H1 (cell line): Measurements from ENCODE around the gene GSAP.

Experiments
- BRCA1 ChIP-seq: IDR thresholded peaks from 2 replicates; pipeline ENCODE4 v1.6.1; 2012; ENCODE audit warnings: low read depth, low read length, improper control_type of control experiment
- CTCF ChIP-seq, 3 experiments: IDR thresholded peaks; 1 replicate in 2 of 3; 2 replicates in 1 of 3; pipeline versions ENCODE4 v1.5.1 to v1.6.1; 2011; ENCODE audit warnings: low read length in 3 of 3, mild to moderate bottlenecking in 3 of 3, inconsistent platforms in 2 of 3, low read depth in 1 of 3, moderate library complexity in 1 of 3; ENCODE audit not compliant: insufficient read depth in 1 of 3; ENCODE audit errors: control extremely low read depth in 1 of 3
- EP300 ChIP-seq, 2 experiments: IDR thresholded peaks; 1 replicate in 1 of 2; 2 replicates in 1 of 2; pipeline ENCODE4 v1.6.1; 2011 to 2012; ENCODE audit warnings: low read depth in 2 of 2, low read length in 2 of 2, mild to moderate bottlenecking in 2 of 2, borderline replicate concordance in 1 of 2, inconsistent platforms in 1 of 2, moderate library complexity in 1 of 2
- GABPA ChIP-seq: IDR thresholded peaks from 2 replicates; pipeline ENCODE4 v1.6.1; 2011; ENCODE audit warnings: mild to moderate bottlenecking, low read length, moderate library complexity, borderline replicate concordance; ENCODE audit not compliant: insufficient read depth
- POLR2AphosphoS5 ChIP-seq: IDR thresholded peaks from 2 replicates; pipeline ENCODE4 v1.6.1; 2011; ENCODE audit warnings: low read depth, low read length
- TAF1 ChIP-seq: IDR thresholded peaks from 2 replicates; pipeline ENCODE4 v1.6.1; 2011; ENCODE audit warnings: mild to moderate bottlenecking, low read depth, low read length
- TCF12 ChIP-seq: IDR thresholded peaks from 2 replicates; pipeline ENCODE4 v1.6.1; 2011; ENCODE audit warnings: low read depth, mild to moderate bottlenecking, low read length

- TF ChIP-seq CTCF (IDR thresholded peaks at IDR 0.05; ENCODE audit: control extremely low read depth in 1 of 3, insufficient read depth in 1 of 3, low read depth in 1 of 3, low read length in 3 of 3) (no peak), TCF12 (no peak), BRCA1 (no peak), GABPA (no peak), EP300 (IDR thresholded peaks at IDR 0.05; ENCODE audit: borderline replicate concordance in 1 of 2, low read depth in 2 of 2, low read length in 2 of 2) (no peak), POLR2AphosphoS5 (no peak), TAF1 (no peak)
These were observed 144.4 kb downstream of the GSAP start for GRCh38 chr7:77271766-77272165.
